Suprapubic skin (tissue), 4 donors: Measurements from ENCODE around the gene GNLY. TPM values are rescaled to one million over a fixed set of nuclear protein-coding genes. Genes with fewer than 3 reads are reported as not detected.

Experiments
- DNase-seq, 2 donors: peaks; one replicate each; pipeline ENCODE4 v3.0.0-alpha.2; 2019; ENCODE audit warnings: low spot score in 2 of 2
- H3K27ac ChIP-seq: fragments of 200-600 bp; sonication (generic); one replicate; pipeline ENCODE4 v1.5.1; 2019
- H3K27me3 ChIP-seq: fragments of 200-600 bp; sonication (generic); one replicate; pipeline ENCODE4 v1.5.1; 2019
- H3K36me3 ChIP-seq: fragments of 200-600 bp; sonication (generic); one replicate; pipeline ENCODE4 v1.5.1; 2019
- H3K4me1 ChIP-seq: fragments of 200-600 bp; sonication (generic); one replicate; pipeline ENCODE4 v1.5.1; 2019
- H3K4me3 ChIP-seq: fragments of 200-600 bp; sonication (generic); one replicate; pipeline ENCODE4 v1.5.1; 2019; ENCODE audit warnings: mild to moderate bottlenecking
- H3K9me3 ChIP-seq: fragments of 200-600 bp; sonication (generic); one replicate; pipeline ENCODE4 v1.5.1; 2019
- EP300 ChIP-seq: sonication (generic); formaldehyde crosslinking; IDR thresholded peaks from one replicate; pipeline ENCODE4 v1.6.1; 2017; ENCODE audit warnings: antibody characterized with exemption
- POLR2A ChIP-seq, 2 donors: fragments of 450-650 bp; IDR thresholded peaks; one replicate each; pipeline ENCODE4 v1.6.1; 2017; ENCODE audit warnings: antibody characterized with exemption in 2 of 2, mild to moderate bottlenecking in 2 of 2, moderate library complexity in 2 of 2
- POLR2AphosphoS5 ChIP-seq, 3 donors: sonication (generic); formaldehyde crosslinking; IDR thresholded peaks; one replicate each; pipeline ENCODE4 v1.6.1; 2017; ENCODE audit warnings: antibody characterized with exemption in 3 of 3
- WGBS: methylation state at CpG from one replicate; pipeline ENCODE4 v1.1.5; 2018; 5-methylcytosine and 5-hydroxymethylcytosine counted together
- total RNA-seq, 4 donors: library from RNA; depleted of rRNA; stranded (reverse); fragments of >200 nt; gene quantifications; one replicate each; pipeline ENCODE4 v1.1.0, GENCODE V29; 2016
- TF ChIP-seq, protein P1 (sequence below), 2 donors: fragments of 200-600 bp in 1 of 2; fragments of 450-650 bp in 1 of 2; sonication (generic) in 1 of 2; IDR thresholded peaks; one replicate each; pipeline ENCODE4 v1.5.1; 2016 to 2019; ENCODE audit warnings: antibody characterized with exemption in 2 of 2, mild to moderate bottlenecking in 1 of 2, moderate library complexity in 1 of 2

GNLY gene
- total RNA-seq, 4 donors from 2014 or later: 1.6 to 4.8 (median 1.9) TPM; not detected in 1

- peak; percentile 90 to 94 for DNase-seq
- no peaks in the 10 kb centered on the region for H3K27me3 ChIP-seq
- peaks cover 56% of the 10 kb centered on the region for H3K4me1 ChIP-seq
- peak overlapping the region; percentile 68 for H3K27ac ChIP-seq
- TF ChIP-seq, protein P1, sequence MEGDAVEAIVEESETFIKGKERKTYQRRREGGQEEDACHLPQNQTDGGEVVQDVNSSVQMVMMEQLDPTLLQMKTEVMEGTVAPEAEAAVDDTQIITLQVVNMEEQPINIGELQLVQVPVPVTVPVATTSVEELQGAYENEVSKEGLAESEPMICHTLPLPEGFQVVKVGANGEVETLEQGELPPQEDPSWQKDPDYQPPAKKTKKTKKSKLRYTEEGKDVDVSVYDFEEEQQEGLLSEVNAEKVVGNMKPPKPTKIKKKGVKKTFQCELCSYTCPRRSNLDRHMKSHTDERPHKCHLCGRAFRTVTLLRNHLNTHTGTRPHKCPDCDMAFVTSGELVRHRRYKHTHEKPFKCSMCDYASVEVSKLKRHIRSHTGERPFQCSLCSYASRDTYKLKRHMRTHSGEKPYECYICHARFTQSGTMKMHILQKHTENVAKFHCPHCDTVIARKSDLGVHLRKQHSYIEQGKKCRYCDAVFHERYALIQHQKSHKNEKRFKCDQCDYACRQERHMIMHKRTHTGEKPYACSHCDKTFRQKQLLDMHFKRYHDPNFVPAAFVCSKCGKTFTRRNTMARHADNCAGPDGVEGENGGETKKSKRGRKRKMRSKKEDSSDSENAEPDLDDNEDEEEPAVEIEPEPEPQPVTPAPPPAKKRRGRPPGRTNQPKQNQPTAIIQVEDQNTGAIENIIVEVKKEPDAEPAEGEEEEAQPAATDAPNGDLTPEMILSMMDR (IDR thresholded peaks at IDR 0.05): no peak
- peak in 2 of 3 donors; percentile 52 to 86 for TF ChIP-seq POLR2AphosphoS5 (IDR thresholded peaks at IDR 0.05)
- TF ChIP-seq EP300: no peak
- TF ChIP-seq POLR2A (IDR thresholded peaks at IDR 0.05): peak in 1 of 2 donors; percentile 16
- 14% methylated on average over 4 of the region's 4 CpGs for WGBS
- no peak overlapping the region for H3K4me3 ChIP-seq
- H3K9me3 ChIP-seq: no peaks in the 10 kb centered on the region
- no peaks in the 10 kb centered on the region for H3K36me3 ChIP-seq
Measured at GRCh38 chr2:85737481-85737880, 43.3 kb downstream of the GNLY start.

GRCh38 chr2:85737961-85738360, 43.8 kb downstream of the GNLY start:
- DNase-seq: peak in 1 of 2 donors; percentile 53
- H3K36me3 ChIP-seq: no peaks in the 10 kb centered on the region
- H3K27ac ChIP-seq: peak overlapping the region; percentile 68
- no peaks in the 10 kb centered on the region for H3K27me3 ChIP-seq
- WGBS: 55% methylated on average over 4 of the region's 4 CpGs
- H3K4me3 ChIP-seq: no peak overlapping the region
- TF ChIP-seq POLR2A (IDR thresholded peaks at IDR 0.05): no peak
- TF ChIP-seq, protein P1 (IDR thresholded peaks at IDR 0.05): no peak
- no peak for TF ChIP-seq EP300
- no peak for TF ChIP-seq POLR2AphosphoS5 (IDR thresholded peaks at IDR 0.05)
- H3K4me1 ChIP-seq: peaks cover 59% of the 10 kb centered on the region
- H3K9me3 ChIP-seq: no peaks in the 10 kb centered on the region

GRCh38 chr2:85740193-85740592, 46.0 kb downstream of the GNLY start:
- peak in 1 of 2 donors; percentile 58 for DNase-seq
- H3K4me1 ChIP-seq: peaks cover 77% of the 10 kb centered on the region
- 89% methylated on average over 4 of the region's 4 CpGs for WGBS

DNA sequence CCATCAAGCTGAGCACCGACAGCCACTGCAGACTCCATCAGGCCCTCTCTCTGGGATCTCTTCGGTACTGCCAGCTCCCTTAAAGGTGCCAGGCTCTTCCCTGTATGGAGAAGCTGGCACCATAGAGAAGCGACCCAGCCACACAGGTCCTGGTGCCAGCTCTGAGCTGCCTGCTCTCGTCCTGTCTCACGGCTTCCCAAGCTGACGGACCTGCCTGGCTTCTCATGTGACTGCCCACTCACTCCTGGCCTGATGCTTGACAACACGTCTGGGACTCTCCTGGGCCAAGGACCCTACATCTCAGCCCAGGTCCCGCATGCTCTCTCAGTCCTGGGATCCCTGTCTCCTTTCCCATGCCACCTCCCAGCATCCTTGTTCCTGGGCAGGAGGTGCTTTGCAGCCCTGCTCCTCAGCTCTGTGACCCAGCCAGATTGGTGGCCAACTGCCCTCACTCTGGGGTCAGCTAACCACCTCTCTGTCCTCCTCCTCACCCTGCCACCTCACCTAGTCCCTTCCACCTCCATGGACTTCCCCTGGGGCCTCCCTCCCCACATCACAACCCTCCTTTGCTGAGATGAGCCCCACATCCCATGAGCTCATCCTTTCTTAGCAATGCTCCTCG, 47.2 kb downstream of the GNLY start:
- 45% methylated on average over 7 of the region's 9 CpGs for WGBS
- Histone ChIP-seq H3K27me3 (no peaks in the 10 kb centered on the region), H3K36me3 (no peaks in the 10 kb centered on the region), H3K4me1 (peaks cover 79% of the 10 kb centered on the region), H3K9me3 (no peaks in the 10 kb centered on the region), H3K27ac (peak overlapping the region; percentile 94), H3K4me3 (no peak overlapping the region)
- peak in 1 of 2 donors; percentile 69 for DNase-seq
- TF ChIP-seq, protein P1 (IDR thresholded peaks at IDR 0.05): no peak
- TF ChIP-seq POLR2A (IDR thresholded peaks at IDR 0.05): no peak

More at GRCh38 chr2:85740193-85740592, 46.0 kb downstream of the GNLY start:
- Histone ChIP-seq H3K27me3 (no peaks in the 10 kb centered on the region), H3K9me3 (no peaks in the 10 kb centered on the region), H3K4me3 (no peak overlapping the region), H3K27ac (peak overlapping the region; percentile 94), H3K36me3 (no peaks in the 10 kb centered on the region)
- TF ChIP-seq POLR2A (IDR thresholded peaks at IDR 0.05) (no peak), POLR2AphosphoS5 (IDR thresholded peaks at IDR 0.05) (no peak), EP300 (no peak)
- TF ChIP-seq, protein P1 (IDR thresholded peaks at IDR 0.05): no peak

GRCh38 chr2:85741833-85742455, 47.8 kb downstream of the GNLY start:
- H3K9me3 ChIP-seq: no peaks in the 10 kb centered on the region
- TF ChIP-seq EP300 (no peak), POLR2A (IDR thresholded peaks at IDR 0.05) (peak in 1 of 2 donors; percentile 47), POLR2AphosphoS5 (IDR thresholded peaks at IDR 0.05) (peak in 1 of 3 donors; percentile 74)
- TF ChIP-seq, protein P1 (IDR thresholded peaks at IDR 0.05): no peak
- H3K4me1 ChIP-seq: peaks cover 79% of the 10 kb centered on the region
- H3K27ac ChIP-seq: peak overlapping the region; percentile 94
- no peaks in the 10 kb centered on the region for H3K36me3 ChIP-seq
- WGBS: 24% methylated on average over 19 of the region's 19 CpGs
- no peaks in the 10 kb centered on the region for H3K27me3 ChIP-seq
- peak; percentile 91 for DNase-seq
- H3K4me3 ChIP-seq: no peak overlapping the region
